ENCODE data around the gene DOK7. TPM values are rescaled to one million over a fixed set of nuclear protein-coding genes. Genes with fewer than 3 reads are reported as not detected.

The DOK7 gene
- total RNA-seq, 1 donor from 2014 or later: 0.99 TPM

GRCh38 chr4:3463556-3464348, 646 bp downstream of the DOK7 start:
- no peak for DNase-seq

- no peak for DNase-seq
These were observed 1.3 kb downstream of the DOK7 start for GRCh38 chr4:3464349-3464905.

- DNase-seq: no peak
These were observed 2.0 kb downstream of the DOK7 start for GRCh38 chr4:3464911-3465697.

GRCh38 chr4:3465698-3466671, 2.9 kb downstream of the DOK7 start:
- no peak for DNase-seq

GRCh38 chr4:3466691-3467600, 3.8 kb downstream of the DOK7 start:
- DNase-seq: no peak

GRCh38 chr4:3467601-3468031, 4.5 kb downstream of the DOK7 start:
- DNase-seq: no peak

GRCh38 chr4:3468154-3468553, 5.0 kb downstream of the DOK7 start:
- DNase-seq: no peak

- DNase-seq: no peak
These were observed 5.7 kb downstream of the DOK7 start for GRCh38 chr4:3468804-3469203.

- no peak for DNase-seq
These were observed 6.5 kb downstream of the DOK7 start for GRCh38 chr4:3469386-3470243.

- DNase-seq: no peak
These were observed 7.4 kb downstream of the DOK7 start for GRCh38 chr4:3470244-3471097.

- no peak for DNase-seq
These were observed 8.1 kb downstream of the DOK7 start for GRCh38 chr4:3471098-3471760.

GRCh38 chr4:3471886-3472285, 8.8 kb downstream of the DOK7 start:
- no peak for DNase-seq

- DNase-seq: no peak
These were observed 9.5 kb downstream of the DOK7 start for GRCh38 chr4:3472411-3473141.

- no peak for DNase-seq
These were observed 10.3 kb downstream of the DOK7 start for GRCh38 chr4:3473181-3473950.

GRCh38 chr4:3473996-3474765, 11.1 kb downstream of the DOK7 start:
- DNase-seq: no peak
